Transverse colon (tissue), 4 donors: ENCODE results near the gene OBP2B. TPM values are rescaled to one million over a fixed set of nuclear protein-coding genes. Genes with fewer than 3 reads are reported as not detected.

Experiments used
- DNase-seq: peaks from one replicate; pipeline ENCODE4 v3.0.0-alpha.2; 2019
- H3K27ac ChIP-seq, 4 donors: fragments of 200-600 bp; sonication (generic); 2 replicates each; pipeline ENCODE4 v1.5.1; 2016 to 2018; ENCODE audit warnings: inconsistent platforms in 4 of 4
- H3K27me3 ChIP-seq: fragments of 200-600 bp; sonication (generic); 2 replicates; pipeline ENCODE4 v1.5.1; 2017; ENCODE audit warnings: inconsistent platforms
- H3K36me3 ChIP-seq, 4 donors: fragments of 200-600 bp; sonication (generic); 2 replicates each; pipeline ENCODE4 v1.5.1; 2017 to 2019; ENCODE audit warnings: inconsistent platforms in 4 of 4
- H3K4me1 ChIP-seq, 4 donors: fragments of 200-600 bp; sonication (generic); 2 replicates each; pipeline ENCODE4 v1.5.1; 2017 to 2020; ENCODE audit warnings: inconsistent platforms in 4 of 4
- H3K4me3 ChIP-seq, 4 donors: fragments of 200-600 bp; sonication (generic); 1 replicate in 1 of 4; 2 replicates in 3 of 4; pipeline versions ENCODE4 v1.5.1 to v1.6.1; 2017 to 2019; ENCODE audit warnings: inconsistent platforms in 4 of 4
- H3K9me3 ChIP-seq, 2 donors: fragments of 200-600 bp; sonication (generic); 2 replicates each; pipeline ENCODE4 v1.5.1; 2017 to 2019; ENCODE audit warnings: inconsistent platforms in 2 of 2
- EP300 ChIP-seq: sonication (generic); formaldehyde crosslinking; IDR thresholded peaks from one replicate; pipeline ENCODE4 v1.6.1; 2017; ENCODE audit warnings: antibody characterized with exemption, low read depth
- POLR2A ChIP-seq: fragments of 450-650 bp; IDR thresholded peaks from one replicate; pipeline ENCODE4 v1.6.1; 2016; ENCODE audit warnings: antibody characterized with exemption, mild to moderate bottlenecking, moderate library complexity
- POLR2AphosphoS5 ChIP-seq, 3 donors: sonication (generic); formaldehyde crosslinking; IDR thresholded peaks; one replicate each; pipeline ENCODE4 v1.6.1; 2016; ENCODE audit warnings: antibody characterized with exemption in 3 of 3
- WGBS, 2 donors: methylation state at CpG; one replicate each; pipeline ENCODE4 v1.1.5; 2018; ENCODE audit warnings: low coverage in 1 of 2; 5-methylcytosine and 5-hydroxymethylcytosine counted together
- in situ Hi-C, 4 donors: fragments of 200-750 bp; cut with MboI; loops; one replicate each; pipeline versions ENCODE4 v1.15.0 to v1.15.1; 2017; ENCODE audit warnings: low sequenced_read_pairs in 3 of 4, low pct_ligation_motif_present in 1 of 4, low pct_unique_long_range_greater_than_20kb in 1 of 4
- intact Hi-C: fragments of 100-400 bp; cut with DNase I; formaldehyde crosslinking; loops from one replicate; pipeline ENCODE4 v1.15.1; 2023; ENCODE audit warnings: low total_unique reads
- total RNA-seq, 4 donors: library from RNA; depleted of rRNA; stranded (reverse); fragments of >200 nt; gene quantifications; one replicate each; pipeline ENCODE4 v1.1.0, GENCODE V29; 2016
- TF ChIP-seq, protein P1 (sequence below), 5 experiments: fragments of 200-600 bp in 3 of 5; fragments of 450-650 bp in 2 of 5; sonication (generic) in 3 of 5; IDR thresholded peaks; 1 replicate in 2 of 5; 2 replicates in 3 of 5; pipeline ENCODE4 v1.5.1; 2016 to 2017; ENCODE audit warnings: antibody characterized with exemption in 5 of 5, inconsistent platforms in 3 of 5, mild to moderate bottlenecking in 2 of 5, moderate library complexity in 1 of 5

Gene OBP2B
- total RNA-seq, 4 donors from 2014 or later, result not detected

DNA sequence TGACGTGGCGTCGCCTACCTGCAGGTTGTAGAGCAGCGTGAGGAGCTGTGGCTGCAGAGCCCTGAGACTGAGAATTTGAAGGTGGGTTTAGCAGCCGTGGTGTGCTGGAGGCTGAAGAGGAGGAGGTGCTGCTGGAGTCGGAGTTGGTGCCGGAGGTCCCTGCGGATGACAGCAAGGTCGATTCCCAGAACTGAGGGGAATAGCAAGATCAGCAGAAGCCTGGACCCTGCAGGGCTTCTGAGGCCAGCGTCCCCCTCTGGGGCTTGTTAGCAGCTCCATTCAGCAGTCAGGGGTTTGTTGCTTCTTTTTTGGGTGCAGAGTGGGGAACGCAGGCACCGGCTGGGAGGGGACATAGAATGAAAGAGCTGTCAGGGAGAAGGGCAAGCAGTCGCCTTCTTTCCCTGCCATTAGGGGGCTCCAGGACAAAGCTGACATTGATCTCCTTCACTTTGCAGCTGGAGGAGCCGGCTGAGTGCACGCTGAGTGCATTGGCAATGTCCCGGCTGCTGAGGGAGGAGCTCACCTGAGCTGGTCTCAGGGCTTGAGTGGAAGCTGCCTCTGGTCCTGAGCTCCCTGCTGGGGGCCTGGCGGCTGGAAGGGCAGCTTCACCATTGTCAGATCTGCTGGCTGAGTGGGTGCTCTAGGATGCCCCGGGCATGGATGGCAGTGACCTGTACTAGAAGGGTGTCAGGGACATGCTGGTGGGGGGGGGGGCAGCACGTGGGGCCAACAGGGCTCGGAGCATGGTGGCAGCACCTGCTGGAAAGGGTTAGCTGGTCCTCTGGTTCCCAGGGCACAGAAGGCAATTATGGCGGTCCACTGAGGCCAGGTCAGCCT, 20.8 kb downstream of the OBP2B start:
- WGBS, 2 donors, result 59 to 92% methylated on average over 4 to 16 of the region's 21 CpGs
- H3K4me3 ChIP-seq, result no peak overlapping the region
- no peak for TF ChIP-seq POLR2A
- TF ChIP-seq, protein P1, sequence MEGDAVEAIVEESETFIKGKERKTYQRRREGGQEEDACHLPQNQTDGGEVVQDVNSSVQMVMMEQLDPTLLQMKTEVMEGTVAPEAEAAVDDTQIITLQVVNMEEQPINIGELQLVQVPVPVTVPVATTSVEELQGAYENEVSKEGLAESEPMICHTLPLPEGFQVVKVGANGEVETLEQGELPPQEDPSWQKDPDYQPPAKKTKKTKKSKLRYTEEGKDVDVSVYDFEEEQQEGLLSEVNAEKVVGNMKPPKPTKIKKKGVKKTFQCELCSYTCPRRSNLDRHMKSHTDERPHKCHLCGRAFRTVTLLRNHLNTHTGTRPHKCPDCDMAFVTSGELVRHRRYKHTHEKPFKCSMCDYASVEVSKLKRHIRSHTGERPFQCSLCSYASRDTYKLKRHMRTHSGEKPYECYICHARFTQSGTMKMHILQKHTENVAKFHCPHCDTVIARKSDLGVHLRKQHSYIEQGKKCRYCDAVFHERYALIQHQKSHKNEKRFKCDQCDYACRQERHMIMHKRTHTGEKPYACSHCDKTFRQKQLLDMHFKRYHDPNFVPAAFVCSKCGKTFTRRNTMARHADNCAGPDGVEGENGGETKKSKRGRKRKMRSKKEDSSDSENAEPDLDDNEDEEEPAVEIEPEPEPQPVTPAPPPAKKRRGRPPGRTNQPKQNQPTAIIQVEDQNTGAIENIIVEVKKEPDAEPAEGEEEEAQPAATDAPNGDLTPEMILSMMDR (IDR thresholded peaks at IDR 0.05), result peak in 2 of 5 experiments; percentile 20 to 34
- intact Hi-C loops (loop anchor here (10.0 kb wide), 1 partner anchor 297 kb away; no protein-coding TSS in a partner anchor), in situ Hi-C loops (loop anchor here (5.0 to 25.0 kb wide), 4 partner anchors 134 to 299 kb away; partner anchors contain the start of gene SLC2A6 (in 1 of the 4))
- H3K4me1 ChIP-seq, result peaks cover 0 to 10% (median 2%) of the 10 kb centered on the region in 4 donors
- no peaks in the 10 kb centered on the region for H3K9me3 ChIP-seq
- DNase-seq, result peak; percentile 54
- no peaks in the 10 kb centered on the region for H3K36me3 ChIP-seq
- H3K27me3 ChIP-seq, result peaks cover 17% of the 10 kb centered on the region
- H3K27ac ChIP-seq, result no peak overlapping the region

DNA sequence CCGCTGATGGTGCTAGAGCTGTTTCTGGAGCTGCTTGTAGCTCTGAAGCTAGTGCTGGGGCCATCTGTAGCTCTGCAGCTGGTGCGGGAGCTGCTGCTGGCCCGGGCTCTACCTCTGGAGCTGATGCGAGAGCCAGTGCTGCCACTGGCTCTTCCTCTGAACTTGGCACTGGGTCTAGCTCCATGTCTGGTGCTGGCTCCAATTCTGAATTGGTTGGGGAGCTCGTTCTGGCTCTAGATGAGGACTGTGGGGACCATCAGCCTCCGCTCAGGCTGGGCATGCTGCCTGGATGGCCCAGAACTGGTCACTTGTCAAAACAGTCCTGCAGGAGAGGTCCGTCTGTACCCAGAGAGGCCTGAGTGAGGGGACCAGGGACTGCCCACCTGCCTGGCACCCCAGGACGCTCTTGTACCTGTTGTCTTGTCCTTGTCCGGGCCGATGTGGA, 21.5 kb downstream of the OBP2B start:
- intact Hi-C loops (loop anchor here (10.0 kb wide), 1 partner anchor 297 kb away; no protein-coding TSS in a partner anchor), in situ Hi-C loops (loop anchor here (5.0 to 25.0 kb wide), 4 partner anchors 135 to 300 kb away; partner anchors contain the start of gene SLC2A6 (in 1 of the 4))
- TF ChIP-seq POLR2AphosphoS5 (IDR thresholded peaks at IDR 0.05) (no peak), POLR2A (no peak), EP300 (no peak)
- TF ChIP-seq, protein P1 (IDR thresholded peaks at IDR 0.05), result no peak
- no peak for DNase-seq
- WGBS, 2 donors, result 81 to 100% methylated on average over 3 to 10 of the region's 10 CpGs
- Histone ChIP-seq H3K36me3 (no peaks in the 10 kb centered on the region), H3K9me3 (no peaks in the 10 kb centered on the region), H3K4me3 (no peak overlapping the region), H3K27ac (no peak overlapping the region), H3K4me1 (peaks cover 0 to 10% (median 2%) of the 10 kb centered on the region in 4 donors), H3K27me3 (peaks cover 14% of the 10 kb centered on the region)

DNA sequence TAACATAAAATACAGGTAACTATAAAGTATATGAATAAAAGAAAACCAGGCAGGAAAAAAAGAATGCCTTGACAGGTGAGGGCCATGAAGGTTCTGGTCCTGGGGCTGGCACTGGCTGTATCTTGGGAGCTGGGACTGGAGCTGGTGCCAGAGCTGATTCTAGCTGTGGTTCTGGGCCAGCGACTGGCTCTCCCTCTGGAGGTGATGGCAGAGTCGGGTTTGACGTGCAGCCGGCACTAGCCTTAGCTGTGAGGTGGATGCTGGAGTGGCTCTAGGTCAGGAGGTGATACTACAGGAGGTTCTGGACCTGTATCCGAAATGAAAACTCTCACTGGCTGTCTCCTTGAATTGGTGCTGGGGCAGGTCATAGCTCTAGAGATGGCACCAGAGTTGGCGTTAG, 22.3 kb downstream of the OBP2B start:
- H3K4me1 ChIP-seq, result peaks cover 0 to 10% (median 2%) of the 10 kb centered on the region in 4 donors
- intact Hi-C loops (loop anchor here (10.0 kb wide), 1 partner anchor 298 kb away; no protein-coding TSS in a partner anchor), in situ Hi-C loops (loop anchor here (5.0 to 25.0 kb wide), 4 partner anchors 136 to 301 kb away; partner anchors contain the start of gene SLC2A6 (in 1 of the 4))
- TF ChIP-seq, protein P1 (IDR thresholded peaks at IDR 0.05), result no peak
- TF ChIP-seq POLR2AphosphoS5 (IDR thresholded peaks at IDR 0.05) (no peak), EP300 (no peak), POLR2A (no peak)
- H3K27me3 ChIP-seq, result peaks cover 19% of the 10 kb centered on the region
- H3K36me3 ChIP-seq, result no peaks in the 10 kb centered on the region
- no peak overlapping the region for H3K4me3 ChIP-seq
- H3K9me3 ChIP-seq, result no peaks in the 10 kb centered on the region
- 87% methylated on average over 6 of the region's 6 CpGs; no CpG with 5 or more reads in 1 of the 2 donors for WGBS, 2 donors
- H3K27ac ChIP-seq, result no peak overlapping the region
- no peak for DNase-seq

DNA sequence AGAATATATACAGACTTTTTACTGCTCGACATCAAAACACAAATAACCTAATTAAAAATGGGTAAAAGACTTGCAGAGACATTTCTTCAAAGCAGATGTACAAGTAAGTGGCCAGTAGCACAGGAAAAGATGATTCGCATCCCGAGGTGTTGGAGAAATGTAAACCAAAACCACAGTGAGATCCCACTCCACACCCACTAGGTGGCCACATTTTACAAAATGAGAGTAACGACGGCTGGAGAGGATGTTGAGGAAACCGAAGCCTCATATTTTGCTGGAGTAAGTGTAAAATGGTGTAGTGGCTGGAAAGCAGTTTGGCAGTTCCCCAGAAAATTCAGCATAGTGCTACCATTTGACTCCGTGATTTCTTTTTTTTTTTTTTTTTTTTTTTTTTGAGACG, 24.1 kb downstream of the OBP2B start:
- H3K9me3 ChIP-seq, result no peaks in the 10 kb centered on the region
- no peak overlapping the region for H3K27ac ChIP-seq
- in situ Hi-C loops, result loop anchor here (5.0 to 25.0 kb wide), 4 partner anchors 137 to 302 kb away; partner anchors contain the start of gene SLC2A6 (in 1 of the 4)
- intact Hi-C loops, result loop anchor here (10.0 kb wide), 1 partner anchor 300 kb away; no protein-coding TSS in a partner anchor
- DNase-seq, result peak; percentile 42
- H3K4me1 ChIP-seq, result peaks cover 0 to 10% (median 2%) of the 10 kb centered on the region in 4 donors
- peaks cover 19% of the 10 kb centered on the region for H3K27me3 ChIP-seq
- TF ChIP-seq POLR2AphosphoS5 (IDR thresholded peaks at IDR 0.05) (peak in 1 of 3 donors; percentile 12), POLR2A (no peak), EP300 (no peak)
- TF ChIP-seq, protein P1 (IDR thresholded peaks at IDR 0.05), result peak; percentile 52 to 77 (median 55)
- 5 to 8% methylated on average over 7 of the region's 8 CpGs for WGBS, 2 donors
- H3K4me3 ChIP-seq, result no peak overlapping the region
- no peaks in the 10 kb centered on the region for H3K36me3 ChIP-seq
